ENCODE data around the gene ZSCAN23.
"Not testable (repeated sequence)": the region's sequence is repeated elsewhere in the genome, so short reads cannot be mapped to it uniquely, and the experiment has no call there.

ZSCAN23 gene

DNA sequence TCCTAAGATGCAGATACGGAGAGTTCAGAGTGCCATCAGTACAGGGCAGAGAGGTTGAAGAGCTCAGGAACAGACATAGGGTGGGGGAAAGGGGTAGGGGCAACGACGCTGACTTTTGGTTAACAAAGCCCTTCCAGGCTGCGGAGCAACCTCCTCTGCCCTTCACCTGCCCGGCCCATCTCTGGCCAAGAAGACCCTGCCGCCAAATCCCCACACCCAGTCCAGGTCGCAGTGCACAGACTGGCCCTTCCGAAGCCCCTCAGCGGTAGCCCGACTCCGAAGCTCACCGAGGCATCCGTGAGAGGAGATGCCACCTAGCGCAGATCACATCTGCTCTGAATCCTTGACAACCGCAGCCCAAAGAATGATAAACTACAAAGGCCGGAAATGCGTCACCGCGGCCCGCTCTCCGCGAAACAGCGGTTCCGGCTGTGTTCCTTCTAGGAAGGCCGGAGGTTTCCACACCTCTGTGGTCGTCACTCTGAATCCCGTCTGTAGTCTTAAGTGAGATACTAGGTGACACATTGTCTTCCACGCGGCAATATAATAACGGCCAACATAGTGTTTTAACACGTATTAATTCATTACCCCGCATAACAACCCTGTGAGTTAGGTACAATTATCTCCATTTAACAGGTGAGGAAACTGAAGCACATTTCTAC, at the start of gene ZSCAN23:
Gene ZSCAN23 (minus strand): TSS at position 380 of the 662 bp plus-strand sequence. CDS start 7,225 bp downstream, outside the sequence.
- DNase-seq = peak; percentile 89

DNA sequence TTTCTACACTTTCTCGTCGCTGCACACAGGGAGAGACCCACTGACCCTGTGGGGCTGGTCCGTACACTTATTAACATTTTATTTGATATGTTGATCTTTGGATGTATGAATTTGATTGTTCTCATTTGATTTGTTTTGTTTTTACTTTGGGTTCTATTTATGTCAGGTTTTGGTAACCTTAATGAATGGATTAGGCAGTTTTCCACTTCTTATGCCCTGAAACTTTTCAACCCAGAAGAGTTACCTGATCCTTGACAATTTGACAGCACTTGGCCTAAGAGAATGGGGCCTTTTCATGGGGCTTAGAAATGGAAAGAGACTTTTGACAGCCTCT, 48.7 kb upstream of the ZSCAN23 start:
- no peak for DNase-seq

DNA sequence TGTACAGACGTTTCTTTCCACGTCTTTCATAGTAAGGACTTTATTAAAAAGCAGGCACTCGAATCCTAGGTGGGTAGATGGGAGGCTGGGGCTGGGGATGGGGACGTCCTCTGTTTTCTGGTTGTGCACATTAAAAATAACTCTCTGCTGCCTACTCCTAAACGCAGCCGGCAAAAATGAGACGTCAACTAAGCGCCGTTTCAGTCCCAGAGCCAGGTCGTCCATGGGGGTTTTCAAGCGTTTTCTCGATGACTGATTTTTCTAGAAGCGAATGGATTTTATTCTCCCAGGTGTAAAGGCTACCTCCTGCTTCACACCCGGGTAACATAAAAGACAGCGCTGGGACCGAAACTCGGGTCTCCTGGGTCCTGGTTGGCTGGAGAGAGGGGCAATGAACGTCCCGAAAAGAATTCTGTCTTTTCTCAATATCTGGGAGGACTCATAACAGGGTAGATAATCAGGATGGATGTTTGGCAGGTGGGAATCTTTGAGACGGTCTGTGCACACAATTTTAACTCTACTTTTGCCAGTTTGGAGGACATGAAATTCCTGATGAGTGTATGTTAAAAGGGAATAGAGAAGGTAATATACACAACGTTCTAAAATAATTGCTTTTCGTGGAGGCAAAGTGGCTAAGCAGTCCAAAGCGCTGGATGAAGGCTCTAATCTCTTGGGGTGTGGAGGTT, 47.1 kb upstream of the ZSCAN23 start:
- no peak for DNase-seq

DNA sequence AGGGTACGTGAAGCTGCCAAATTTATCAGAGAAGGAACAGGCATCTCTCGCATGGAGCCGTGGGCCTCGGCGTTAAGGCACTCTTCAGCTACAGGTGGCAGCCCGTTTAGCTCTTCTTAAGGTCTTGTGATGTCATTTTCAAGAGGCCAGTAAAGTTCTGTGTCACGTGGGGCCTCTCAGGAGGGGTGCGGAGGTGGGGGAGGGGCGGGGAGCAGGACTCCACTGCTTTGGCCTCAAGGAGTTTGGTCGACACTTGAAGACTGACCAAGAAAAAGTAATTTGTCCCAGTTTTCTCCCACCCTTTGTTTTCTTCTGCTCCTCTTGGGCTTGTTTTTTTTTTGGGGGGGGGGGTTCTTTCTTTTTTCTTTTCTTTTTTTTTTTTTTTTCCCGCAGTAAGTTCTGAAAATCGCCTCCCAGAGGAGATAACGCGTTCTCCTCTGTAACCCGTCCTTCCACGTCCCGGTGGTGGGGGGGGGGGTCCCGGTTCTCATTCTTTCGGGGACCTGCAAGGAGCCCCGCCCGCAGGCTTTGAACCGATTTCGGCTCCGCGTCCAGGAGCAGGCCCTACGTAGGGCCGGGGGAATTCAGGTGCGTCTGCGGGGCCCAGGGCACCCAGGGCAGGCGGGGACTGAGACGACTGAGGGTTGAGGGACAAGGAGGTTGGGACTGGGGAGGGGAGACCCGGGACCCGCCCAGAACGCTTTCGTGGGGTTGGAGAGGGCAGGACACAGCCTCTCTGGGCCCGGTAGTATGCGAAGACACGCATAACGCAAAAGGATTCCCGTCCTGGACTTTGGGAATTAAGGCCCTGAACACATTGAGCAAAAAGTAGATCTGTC, 46.3 kb upstream of the ZSCAN23 start:
- peak; percentile 77 for DNase-seq

DNA sequence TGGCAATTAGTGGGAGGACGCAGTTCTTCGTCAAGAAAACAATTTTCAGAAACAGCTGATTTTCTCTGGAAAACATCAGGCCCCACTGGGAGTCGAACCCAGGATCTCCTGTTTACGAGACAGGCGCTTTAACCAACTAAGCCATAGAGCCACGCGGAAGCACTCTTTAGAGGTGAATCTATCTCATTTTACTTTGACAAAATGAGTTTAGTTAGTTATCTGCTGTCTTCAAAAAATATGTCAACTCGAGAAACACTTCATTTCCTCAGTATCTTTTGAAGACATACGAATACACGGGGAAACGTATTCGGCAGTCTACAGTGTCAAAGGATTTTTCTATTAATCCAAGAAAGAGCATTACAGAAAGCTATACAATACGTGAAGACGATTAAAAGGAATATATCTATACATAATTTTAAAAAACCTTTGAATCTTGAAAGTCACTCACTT, 45.6 kb upstream of the ZSCAN23 start:
- DNase-seq = peak; percentile 84

DNA sequence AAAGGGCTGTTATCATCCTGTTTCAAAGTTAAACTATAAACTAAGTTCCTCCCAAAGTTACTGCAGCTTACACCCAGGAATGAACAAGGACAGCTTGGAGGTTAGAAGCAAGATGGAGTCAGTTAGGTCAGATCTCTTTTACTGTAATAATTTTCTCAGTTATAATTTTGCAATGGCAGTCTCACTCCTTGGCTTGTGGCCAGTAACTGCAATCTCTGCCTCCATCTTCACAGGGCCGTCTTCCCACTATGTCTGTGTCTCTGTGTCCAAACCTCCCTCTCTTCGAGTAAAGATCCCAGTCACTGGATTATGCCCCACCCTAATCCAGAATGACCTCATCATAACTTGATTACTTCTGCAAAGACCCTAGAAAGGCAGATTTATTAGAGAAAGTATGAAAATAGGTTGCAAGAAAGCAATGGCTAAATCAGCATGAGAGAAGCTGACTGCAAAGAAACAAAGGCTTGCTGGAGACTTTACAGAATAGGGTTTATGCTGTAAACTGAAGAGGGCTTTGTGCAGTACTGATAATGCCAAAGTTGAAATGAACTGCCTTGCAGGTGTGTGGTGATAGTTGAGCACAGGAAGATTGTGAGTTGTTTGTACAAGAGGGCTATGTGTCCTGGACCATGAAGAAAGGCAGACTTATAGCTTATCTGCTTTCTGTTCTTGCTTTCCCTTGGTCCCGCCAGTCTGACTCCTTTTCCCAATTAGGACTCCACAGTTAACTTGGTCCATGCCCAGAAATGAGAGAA, 43.9 kb upstream of the ZSCAN23 start:
- DNase-seq = no peak

DNA sequence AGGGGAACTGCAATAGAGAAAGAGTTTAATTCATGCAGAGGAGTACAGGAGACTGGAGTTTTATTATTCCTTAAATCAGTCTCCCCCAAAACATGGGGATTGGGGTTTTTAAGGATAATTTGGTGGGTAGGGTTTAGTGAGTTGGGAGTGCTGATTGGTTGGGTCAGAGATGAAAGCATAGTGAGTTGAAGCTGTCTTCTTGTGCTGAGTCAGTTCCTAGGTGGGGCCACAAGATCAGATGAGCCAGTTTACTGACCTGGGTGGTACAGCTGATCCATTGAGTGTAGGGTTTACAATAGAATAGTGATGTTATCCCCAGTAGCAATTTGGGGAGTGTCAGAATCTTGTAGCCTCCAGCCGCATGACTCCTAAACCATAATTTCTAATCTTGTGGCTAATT, 43.2 kb upstream of the ZSCAN23 start:
- no peak for DNase-seq

DNA sequence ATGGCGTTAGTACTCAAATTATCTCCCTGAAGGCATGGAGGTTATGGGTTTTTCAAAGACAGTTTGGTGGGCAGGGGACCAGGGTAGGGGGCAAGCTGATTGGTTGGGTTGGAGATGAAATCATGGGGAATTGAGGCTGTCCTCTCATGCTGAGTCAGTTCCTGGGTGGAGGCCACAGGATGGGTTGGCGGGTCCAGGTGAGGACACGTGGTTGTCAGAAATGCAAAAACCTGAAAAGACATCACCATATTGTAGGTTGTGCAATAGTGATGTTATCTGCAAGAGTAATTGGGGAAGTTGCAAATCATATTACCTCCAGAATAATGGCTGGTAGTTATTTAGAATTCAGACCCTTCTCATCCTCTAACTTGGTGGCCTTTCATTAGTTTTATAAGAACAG, 42.2 kb upstream of the ZSCAN23 start:
- DNase-seq = no peak

DNA sequence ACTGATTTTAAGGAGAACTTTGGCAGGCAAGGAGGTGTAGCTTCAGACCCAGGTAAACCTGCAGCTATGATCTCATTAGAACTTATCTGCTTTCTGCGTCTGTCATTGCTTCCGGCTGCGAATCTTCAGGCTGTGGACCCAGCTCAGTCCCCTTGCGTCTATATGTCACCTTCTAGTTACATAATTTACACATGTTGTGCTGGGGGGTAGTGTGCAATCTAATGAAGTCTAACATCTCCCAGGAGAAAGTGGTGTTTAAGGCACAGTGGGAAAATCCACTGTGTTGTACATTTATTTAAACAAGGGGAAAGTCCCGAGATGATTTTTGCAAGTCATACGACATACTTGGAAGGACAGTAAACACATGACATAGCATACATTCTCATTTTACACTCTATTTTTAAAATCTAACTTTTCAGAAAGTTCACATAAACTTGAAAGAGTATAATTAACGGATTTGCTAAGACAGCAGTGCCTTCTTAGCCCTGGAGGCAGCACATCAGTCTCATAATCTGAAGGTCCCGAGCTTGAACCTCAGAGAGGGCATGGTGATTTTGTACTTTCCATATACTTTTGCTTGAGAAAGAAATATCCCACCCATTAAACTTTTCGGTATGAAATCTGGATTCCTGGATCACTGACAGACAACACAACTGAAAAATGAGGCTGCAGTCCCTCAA, 37.1 kb upstream of the ZSCAN23 start:
- no peak for DNase-seq

DNA sequence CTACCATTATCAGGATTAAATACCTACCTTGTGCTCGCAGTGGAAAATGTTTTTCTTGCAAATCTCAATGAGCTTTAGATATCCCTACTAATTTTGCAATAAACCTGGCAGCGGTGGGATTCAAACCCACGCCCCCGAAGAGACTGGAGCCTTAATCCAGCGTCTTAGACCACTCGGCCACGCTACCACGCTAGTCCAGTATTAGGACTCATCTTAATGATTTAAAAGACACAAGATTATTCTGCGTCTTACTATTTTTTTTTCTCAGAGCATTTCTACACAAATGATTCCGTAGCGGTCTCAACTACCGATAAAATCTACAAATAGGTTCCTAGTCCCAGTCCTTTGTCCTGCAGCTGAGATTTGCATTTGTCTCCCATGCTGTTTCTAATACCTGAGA, 35.2 kb upstream of the ZSCAN23 start:
- no peak for DNase-seq

DNA sequence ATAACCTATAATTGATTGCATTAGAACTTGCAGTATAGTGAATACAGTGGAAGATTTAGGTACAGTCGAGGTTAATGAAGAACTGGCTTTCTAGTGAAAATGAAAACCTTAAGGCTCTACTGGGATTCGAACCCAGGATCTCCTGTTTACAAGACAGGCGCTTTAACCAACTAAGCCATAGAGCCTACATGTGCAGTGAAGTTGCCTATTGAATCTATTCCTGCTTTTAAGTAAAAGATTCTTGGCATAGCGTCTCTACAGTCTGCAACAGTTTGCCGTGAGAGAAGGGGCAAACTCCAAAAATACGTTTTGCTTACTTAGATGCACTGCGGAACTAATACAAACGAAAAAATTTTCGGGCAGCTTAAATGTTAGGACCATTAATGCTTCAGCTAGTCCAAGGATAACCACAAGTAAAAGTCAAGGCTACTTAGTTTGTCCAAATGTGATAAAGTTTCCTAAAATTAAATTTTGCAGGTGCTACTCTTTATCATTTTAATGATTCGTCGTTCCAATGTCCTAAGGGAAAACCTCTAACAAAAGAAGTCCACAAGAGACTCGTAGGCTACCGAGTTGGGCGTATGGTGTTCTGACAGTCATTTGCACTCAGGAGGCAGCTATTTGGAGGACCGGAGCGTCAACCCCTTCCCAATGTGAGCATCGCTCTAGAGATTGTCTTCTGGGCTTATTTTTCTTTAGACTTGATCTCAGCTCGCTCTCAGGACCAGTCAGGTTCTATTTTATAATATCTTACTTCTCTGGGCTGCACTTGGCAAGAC, 31.3 kb upstream of the ZSCAN23 start:
- DNase-seq = peak; percentile 87

DNA sequence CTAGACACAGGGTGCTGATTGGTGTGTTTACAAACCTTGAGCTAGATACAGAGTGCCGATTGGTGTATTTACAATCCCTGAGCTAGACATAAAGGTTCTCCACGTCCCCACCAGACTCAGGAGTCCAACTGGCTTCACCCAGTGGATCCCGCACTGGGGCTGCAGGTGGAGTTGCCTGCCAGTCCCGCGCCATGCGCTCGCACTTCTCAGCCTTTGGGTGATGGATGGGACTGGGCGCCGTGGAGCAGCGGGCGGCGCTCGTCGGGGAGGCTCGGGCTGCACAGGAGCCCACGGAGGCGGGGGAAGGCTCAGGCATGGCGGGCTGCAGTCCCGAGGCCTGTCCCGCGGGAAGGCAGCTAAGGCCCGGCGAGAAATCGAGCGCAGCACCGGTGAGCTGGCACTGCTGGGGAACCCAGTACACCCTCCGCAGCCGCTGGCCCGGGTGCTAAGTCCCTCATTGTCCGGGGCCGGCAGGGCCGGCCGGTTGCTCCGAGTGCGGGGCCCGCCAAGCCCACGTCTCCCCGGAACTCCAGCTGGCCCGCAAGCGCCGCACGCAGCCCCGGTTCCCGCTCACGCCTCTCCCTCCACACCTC, 26.0 kb upstream of the ZSCAN23 start:
- not testable (repeated sequence) for DNase-seq

DNA sequence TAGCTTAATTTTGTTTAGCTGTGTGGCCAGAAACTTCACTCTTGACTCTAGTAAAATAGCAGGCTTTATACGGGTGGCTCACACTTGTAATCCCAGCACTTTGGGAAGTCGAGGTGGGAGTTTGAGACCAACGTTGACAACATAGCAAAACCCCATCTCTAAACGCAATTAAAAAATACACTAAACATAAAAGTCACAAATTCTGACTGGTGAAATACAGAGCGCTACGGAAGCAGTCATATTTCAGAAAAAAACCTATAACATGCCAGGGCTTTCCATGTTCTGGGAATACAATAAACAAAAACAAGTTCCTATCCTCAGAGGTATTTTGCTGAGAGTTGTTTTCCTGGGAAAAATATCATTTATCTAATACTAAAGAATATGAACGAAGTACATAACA, 24.8 kb upstream of the ZSCAN23 start:
- no peak for DNase-seq

DNA sequence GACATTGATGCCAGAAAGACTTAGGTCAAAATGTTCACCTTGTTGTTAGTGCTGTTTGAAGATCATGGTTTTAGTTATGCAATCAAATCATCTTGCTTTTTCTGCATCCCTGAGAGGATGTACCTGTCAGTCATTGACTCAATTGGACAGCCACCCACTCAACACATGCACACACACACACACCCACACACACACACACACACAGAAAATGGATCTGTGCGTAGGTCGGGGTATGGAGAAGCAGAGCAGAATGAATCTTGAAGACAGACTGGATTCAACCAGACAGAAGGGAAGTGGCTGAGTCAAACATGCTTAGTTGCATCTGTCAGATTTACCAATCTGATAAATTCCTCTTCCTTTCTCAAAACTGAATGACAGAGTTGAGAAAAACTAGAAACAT, 19.1 kb upstream of the ZSCAN23 start:
- peak; percentile 56 for DNase-seq

DNA sequence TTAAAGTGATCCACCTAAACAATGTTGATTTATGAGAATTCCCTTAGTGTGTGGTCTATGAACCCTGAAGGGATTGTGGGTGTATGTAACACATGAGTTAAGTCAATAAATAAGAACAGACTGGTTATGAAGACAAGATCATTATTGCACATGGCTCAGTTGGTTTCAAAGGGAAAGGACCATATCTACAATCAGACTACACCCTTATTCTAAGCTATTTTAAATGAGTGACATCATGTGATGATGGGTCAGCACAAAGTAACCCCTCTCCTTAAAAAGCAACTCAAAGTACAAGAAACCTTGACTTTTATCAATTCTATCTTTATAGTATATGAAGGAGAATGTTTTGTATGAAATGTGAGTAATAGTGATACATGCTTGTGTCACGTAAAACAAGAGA, 15.3 kb upstream of the ZSCAN23 start:
- DNase-seq = no peak

DNA sequence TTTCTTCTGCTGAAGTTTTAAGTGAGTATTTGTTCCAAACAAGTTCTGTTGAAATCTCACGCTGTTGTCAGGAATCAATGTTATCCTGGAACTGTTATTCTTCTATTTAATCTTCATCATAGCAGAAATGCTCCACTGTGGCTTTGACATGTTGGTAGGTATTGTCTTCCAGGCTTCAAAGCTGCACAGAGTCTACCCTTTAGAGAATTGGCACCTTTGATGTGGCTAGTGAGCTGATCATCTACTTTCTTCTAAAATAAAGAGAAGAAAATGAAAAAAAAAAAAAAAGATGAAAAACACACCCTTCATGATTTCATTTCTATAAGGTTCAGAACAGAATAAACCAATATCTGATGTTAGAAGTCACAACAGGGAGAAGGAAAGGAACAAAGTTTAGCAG, 5.8 kb upstream of the ZSCAN23 start:
- DNase-seq = no peak

DNA sequence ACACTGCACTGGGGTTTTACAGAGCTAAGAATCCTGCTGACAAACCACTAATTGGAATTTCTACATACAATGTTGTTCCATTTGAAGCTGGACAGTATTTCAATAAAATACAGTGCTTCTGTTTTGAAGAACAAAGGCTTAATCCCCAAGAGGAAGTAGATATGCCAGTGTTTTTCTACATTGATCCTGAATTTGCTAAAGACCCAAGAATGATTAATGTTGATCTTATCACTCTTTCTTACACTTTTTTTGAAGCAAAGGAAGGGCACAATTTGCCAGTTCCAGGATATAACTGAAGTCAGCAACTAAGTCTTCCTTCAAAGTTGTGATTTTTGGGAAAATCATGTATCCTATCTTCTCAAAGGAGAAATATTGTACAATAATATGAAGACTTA, 4.2 kb upstream of the ZSCAN23 start:
- DNase-seq = not testable (repeated sequence)

DNA sequence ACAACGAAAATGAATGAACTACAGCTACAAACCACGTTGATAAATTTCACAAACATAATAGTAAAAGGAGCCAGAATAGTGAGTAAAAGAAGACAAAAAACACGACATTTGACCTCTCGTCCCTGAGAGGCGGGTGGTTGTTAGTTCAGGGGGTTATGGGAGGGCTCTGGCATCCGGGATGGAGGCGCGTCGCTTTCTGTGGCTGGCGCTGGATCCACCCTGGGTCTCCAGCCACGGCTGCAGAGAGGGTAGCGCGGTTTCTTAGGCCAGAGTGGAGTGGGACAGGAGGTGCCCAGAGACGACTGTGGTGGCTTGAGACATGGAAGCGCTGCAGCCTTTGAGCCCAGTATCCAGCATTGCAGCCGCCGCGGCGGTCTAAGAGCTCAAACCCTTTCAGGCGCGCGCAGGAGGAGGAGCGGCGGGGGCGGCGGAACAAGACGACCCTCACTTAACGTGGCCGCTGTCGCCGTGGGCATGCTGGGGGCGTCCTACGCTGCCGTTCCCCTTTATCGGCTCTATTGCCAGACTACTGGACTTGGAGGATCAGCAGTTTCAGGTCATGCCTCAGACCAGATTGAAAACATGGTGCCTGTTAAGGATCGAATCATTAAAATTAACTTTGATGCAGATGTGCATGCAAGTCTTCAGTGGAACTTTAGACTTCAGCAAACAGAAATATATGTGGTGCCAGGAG, 3.7 kb upstream of the ZSCAN23 start:
- peak; percentile 9 for DNase-seq

DNA sequence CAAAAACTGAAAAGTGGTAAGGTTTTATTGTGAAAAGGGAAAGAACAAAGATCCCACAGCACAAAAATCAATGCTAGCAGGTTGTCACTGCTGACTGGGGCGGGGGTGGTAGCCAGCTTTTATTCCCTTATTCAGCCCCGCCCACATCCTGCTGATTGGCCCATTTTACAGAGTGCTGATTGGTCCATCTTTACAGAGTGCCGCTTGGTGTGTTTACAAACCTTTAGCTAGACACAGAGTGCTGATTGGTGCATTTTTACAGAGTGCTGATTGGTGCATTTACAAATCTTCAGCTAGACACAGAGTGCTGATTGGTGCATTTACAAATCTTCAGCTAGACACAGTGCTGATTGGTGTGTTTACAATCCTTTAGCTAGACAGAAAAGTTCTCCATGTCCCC, 1.5 kb upstream of the ZSCAN23 start:
- not testable (repeated sequence) for DNase-seq

DNA sequence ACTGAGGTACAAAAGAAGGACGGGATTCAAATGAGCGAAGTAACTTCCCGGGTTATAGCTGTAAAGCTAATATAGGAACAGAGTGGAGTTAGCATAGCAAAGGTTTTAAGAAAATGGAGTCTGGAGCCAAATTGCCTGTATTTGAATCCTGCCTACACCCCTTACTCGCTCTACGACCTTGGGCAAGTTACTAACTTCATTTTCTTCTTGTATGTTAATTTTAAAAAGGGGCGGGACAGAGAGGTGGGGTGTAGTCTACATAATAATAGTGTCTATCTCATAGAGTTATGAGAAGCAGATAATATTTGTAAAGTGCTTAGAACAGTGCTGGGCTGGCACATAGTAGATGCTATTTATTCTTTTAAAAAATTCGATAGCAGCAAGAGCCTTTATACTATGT, 705 bp downstream of the ZSCAN23 start:
- no peak for DNase-seq

DNA sequence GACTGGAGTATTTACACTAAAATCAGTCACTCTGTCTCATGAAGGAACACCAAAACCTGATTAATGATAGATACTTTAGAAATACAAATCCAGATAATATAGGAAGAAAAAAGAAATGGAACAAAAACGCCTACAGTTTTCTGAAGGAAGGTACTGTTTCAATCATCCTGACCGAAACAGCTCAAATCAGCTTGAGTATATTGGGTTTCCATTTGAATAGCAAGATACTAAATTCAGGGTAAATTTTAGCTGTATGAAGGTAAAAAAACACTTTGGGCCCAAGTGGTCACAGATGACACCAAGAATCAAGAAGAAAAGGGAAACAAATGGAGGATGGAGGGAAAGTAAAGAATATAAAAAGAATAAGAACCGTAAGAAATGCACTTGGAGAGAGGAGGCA, 6.9 kb downstream of the ZSCAN23 start:
- no peak for DNase-seq

Data from activated CD4-positive, alpha-beta T cell treated with anti-CD3 and anti-CD28 coated beads, Interleukin-10, Interleukin-2, amounts not matched to agents 100 ng/mL and 50 ng/mL, durations not matched to agents 16 hours and 8 hours (primary cell).